Fibroblast of mammary gland (primary cell): ENCODE results near the gene PRR35.

Experiments used
- DNase-seq: peaks from one replicate; pipeline ENCODE4 v3.0.0-alpha.2; 2010; ENCODE audit warnings: low read depth
- H3K4me3 ChIP-seq: 2 replicates; pipeline ENCODE4 v1.5.1; 2011; ENCODE audit warnings: low read depth, mild to moderate bottlenecking, low read length, moderate library complexity; ENCODE audit not compliant: control insufficient read depth
- TF ChIP-seq, protein P1 (sequence below): conservative IDR thresholded peaks from 2 replicates; pipeline ENCODE4 v1.5.1; 2011; ENCODE audit warnings: low read depth, low read length, inconsistent platforms; ENCODE audit not compliant: control insufficient read depth, insufficient read depth

PRR35 gene

DNA sequence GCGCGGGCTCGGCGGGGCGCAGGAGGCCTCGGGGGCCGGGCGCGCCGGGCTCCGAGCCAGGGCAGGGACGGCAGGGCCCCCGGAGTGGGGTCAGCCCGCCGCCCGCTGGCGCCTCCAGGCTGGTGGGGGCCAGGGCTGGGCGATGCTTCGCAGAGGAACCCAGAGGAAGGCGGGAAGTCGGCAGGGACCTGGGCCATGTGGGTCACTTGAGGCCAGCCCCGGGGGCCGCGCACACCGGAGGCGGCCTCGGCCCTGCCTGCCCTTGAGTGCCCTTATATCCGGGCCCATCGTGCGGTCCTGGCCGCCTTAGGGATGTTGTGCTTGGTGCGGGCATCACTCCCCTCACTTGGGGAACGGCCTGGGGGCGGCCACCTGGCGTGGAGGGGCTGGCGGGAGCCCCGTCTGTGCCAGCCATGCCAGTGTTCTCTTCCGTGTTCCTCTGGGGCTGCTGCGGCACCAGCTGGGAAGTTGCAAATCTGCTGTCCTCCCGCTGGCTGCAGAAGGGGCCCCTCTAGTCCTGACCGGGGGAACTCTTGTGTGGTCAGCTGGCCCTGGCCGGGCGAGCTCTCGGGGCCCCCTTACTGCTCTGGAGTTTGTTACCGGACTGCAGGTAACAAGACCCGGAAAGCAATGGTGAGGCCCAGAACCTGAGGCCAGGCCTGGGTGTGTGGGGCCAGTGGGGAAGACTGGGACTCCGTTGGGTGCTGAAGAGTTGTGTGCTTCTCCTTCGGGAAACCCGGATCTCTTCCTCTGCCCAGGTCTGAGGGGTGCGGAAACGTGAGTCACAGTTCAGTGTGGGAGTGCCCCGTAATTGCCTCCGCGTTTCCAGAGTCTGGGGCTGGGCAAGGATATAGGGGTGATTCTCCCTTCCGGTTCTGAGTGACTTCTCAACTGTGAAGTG, 31.8 kb upstream of the PRR35 start:
- peak overlapping the region; percentile 74 for H3K4me3 ChIP-seq
- DNase-seq: peak; percentile 76
- TF ChIP-seq, protein P1, sequence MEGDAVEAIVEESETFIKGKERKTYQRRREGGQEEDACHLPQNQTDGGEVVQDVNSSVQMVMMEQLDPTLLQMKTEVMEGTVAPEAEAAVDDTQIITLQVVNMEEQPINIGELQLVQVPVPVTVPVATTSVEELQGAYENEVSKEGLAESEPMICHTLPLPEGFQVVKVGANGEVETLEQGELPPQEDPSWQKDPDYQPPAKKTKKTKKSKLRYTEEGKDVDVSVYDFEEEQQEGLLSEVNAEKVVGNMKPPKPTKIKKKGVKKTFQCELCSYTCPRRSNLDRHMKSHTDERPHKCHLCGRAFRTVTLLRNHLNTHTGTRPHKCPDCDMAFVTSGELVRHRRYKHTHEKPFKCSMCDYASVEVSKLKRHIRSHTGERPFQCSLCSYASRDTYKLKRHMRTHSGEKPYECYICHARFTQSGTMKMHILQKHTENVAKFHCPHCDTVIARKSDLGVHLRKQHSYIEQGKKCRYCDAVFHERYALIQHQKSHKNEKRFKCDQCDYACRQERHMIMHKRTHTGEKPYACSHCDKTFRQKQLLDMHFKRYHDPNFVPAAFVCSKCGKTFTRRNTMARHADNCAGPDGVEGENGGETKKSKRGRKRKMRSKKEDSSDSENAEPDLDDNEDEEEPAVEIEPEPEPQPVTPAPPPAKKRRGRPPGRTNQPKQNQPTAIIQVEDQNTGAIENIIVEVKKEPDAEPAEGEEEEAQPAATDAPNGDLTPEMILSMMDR: no peak

DNA sequence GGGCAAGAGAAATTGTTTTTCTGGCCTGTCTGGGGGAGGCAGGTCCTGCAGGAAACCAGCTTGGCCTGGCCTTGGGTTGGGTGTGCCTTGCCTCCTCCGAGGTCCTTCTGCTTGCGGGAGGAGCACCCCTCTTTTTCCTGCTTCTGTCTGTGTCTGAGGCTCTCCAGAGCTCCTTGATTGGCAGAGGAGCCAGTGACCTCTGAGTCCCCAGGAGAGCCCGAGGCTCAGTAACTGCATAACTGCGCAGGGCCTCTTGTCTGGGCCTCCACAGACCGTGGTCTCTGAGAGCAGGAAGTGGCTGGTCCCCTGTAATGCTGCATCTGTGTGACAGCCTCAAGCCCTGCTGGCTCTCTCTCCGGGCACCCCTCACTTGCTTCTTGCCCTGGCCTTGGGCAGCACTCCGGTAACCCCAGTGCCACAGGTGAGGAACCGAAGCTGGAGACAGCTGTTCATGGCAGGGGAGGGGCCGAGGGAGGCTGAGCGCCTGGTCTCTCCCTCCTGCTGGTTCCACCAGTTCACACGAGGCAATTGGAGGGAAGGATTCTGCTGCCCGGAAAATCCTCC, 31.1 kb upstream of the PRR35 start:
- H3K4me3 ChIP-seq: peak overlapping the region; percentile 74
- peak; percentile 7 for DNase-seq
- TF ChIP-seq, protein P1: no peak

DNA sequence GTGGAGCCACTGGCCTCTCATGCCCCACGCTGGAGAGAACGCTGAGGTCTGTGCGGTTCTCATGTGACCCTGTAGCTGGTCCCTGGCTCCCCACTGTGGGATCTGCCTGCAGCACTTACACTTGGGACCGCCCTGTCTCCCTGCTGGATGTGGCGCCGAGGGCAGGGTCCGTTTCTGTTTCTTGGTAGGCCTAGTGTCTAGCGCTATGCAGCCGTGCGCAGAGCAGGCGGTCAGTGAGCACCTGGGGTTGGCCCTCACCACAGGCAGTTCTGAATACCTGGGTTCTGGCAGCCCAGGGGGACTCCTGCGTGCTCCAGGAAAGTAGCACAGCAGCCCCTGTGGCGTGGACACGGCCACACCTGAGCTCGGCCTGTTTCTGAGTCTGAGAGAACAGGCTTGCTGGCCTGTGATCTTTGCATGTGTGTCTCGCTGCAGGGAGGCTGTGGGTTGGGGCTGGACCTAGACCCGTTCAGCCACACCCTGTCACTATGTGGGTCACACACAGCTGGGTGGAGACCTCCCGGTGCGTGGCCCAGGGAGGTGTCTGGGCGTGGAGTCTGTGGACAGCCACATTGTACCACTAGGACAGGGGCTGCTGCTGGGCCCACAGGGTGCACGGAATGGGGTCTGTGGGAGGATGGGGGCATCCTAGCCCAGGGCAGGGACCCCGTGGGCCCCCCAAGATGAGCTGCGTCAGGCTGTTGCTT, 29.9 kb upstream of the PRR35 start:
- TF ChIP-seq, protein P1: no peak
- H3K4me3 ChIP-seq: no peak overlapping the region
- DNase-seq: no peak

DNA sequence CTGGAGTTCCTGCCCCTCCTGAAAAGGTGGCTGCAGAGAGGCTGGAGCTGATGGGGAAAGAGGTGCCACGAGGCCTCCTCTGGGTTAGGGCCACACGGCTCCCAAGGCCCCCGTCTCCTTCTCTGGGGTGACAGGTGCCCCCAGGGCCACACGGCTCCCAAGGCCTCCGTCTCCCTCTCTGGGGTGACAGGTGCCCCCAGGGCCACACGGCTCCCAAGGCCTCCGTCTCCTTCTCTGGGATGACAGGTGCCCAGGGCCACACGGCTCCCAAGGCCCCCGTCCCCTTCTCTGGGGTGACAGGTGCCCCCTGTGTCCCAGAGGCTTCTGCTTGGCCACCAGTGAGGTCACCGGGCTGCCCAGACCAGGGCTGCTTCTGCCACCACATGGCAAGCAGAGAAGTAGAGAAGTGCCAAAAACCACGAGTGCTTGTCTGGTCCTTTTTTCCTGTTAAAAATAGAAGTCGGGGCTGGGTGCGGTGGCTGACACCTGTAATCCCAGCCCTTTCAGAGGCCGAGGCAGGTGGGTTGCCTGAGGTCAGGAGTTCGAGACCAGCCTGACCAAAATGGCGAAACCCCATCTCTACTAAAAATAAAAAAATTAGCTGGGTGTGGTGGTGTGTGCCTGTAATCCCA, 28.6 kb upstream of the PRR35 start:
- no peak for DNase-seq
- TF ChIP-seq, protein P1: no peak
- H3K4me3 ChIP-seq: no peak overlapping the region

DNA sequence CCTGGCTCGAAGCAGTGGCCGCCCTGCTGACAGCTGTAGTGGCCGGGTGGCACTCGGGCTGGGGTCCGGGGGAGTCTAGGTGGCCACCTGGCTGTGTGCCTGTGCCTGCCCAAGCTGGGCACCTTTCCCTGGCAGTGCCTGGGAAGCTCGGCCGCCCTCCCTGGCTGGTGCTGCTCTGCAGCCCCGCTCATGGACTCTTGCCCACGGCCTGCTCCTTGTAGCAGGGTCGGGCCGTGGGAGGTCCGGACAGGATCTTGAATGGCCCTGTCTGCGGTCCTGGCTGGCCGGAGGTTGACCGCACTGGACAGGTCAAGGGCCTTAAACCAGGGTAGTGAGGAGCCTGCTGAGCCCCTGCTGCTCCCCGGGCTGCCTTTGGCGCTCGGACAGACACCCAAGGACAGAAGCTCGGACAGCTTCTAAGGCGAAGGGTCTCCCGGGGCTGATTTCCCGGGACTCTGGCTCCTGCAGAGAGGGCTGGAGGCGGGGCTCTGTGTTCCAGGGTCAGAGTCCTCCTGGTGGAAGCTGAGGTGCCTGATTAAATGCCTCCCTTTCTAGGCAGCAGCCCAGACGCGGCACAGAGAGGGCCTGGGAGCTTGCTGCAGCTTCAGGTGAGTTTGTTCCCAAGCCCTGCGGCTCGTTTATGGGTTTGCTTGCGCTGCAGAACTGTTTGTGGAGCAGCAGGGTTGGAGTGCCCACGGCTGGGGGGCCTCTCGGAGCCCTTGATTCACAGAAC, 26.6 kb upstream of the PRR35 start:
- TF ChIP-seq, protein P1: no peak
- H3K4me3 ChIP-seq: no peak overlapping the region
- peak; percentile 10 for DNase-seq

DNA sequence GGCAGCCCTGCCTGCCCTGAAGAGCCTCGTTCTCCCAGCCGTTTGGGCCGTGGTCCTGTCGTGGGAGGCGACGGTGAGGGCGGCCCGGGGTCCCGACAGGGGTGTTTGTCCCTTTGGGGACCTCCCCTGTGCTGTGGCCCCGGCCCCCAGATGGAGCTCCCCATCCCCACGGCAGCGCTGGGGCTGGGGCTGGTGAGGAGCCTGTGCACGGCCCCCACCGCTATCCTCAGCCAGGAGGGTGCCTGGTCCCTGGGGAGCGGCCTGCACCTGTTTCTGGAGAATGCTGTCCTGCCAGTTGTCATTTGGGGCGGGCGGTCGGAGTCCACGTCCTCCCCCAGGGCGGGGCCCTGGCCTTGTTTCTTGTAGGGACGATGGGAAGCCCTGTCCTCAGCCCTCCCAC, 26.1 kb upstream of the PRR35 start:
- TF ChIP-seq, protein P1: no peak
- no peak overlapping the region for H3K4me3 ChIP-seq

More for the DNA sequence above, 26.1 kb upstream of the PRR35 start:
- no peak for DNase-seq
